ENCODE measurements around the gene OPA3. TPM values are rescaled to one million over a fixed set of nuclear protein-coding genes. Genes with fewer than 3 reads are reported as not detected.

The OPA3 gene
- total RNA-seq, 2 donors from 2014 or later: 9.8 to 11.3 TPM

DNA sequence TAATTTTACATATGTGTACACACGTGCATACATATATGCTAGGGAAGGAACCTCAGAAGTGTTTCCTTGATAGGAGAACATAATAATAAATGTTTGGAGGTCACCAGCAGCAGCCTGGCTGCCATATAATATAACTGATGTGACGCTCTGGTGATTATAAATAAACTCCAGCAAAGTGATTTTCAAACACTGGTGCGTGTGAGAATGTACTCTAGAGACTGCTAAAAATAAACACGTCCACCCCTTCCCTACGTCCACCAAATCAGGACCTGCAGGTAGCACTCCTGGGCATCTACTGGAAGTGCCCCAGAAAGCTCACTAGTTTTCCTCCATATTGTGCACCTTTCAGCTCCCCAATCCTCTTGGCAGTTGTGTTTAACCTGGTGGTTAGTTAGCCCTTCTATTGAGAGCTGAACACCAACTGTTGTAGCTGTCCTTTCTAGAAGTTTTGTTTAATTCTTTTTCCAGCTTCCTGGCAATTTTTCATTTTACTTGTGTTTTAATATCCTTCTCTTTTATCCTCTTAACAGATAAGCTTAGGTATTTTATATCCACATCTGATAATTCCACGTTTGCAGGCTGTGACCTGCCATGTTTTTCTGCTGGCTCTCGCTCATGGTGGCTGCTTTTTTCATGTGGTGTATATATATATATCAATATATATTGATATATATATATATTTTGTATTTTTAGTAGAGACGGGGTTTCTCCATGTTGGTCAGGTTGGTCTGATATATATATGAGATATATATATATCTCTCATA is 13.0 kb downstream of the OPA3 start:
- DNase-seq (ENCODE audit: low spot score): no peak
- intact Hi-C loops (cut with DNase I): no loop called here

DNA sequence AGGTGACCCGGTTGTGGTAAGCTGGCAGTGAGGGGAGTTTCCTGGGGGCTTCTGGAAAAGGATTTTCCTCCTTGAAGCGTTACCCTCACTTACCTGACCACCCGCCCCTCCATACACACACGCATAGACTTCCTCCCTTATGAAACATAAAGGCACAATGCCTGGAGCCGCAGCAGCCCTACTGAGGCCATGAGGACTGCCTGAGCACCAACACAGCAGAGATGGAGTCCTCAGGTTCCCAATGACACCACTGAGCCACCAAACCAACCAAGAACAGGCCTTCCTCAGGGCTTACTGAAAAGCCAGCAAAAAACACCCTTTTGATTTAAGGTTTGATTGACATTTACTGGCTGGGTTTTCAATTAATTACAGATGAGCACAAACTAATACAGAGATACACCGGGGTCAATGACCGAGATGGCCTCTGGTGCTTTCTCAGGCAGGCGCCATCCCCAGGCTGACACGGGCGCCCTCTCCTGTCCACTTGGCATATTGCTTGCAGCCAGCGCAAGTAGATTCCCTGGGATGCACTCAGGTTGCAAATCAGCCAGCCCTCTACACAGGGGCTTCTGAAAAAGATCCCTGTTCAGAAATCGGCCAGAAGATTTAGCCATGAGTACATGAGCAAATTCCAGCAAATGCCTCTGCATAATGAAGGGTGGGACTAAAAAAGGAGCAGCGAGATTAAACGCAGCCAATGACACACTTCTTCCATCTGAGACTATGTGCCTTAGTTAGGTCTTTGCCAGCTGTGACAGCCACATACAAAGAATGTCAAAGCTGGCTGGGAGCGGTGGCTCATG is 14.8 kb downstream of the OPA3 start:
- intact Hi-C loops (cut with DNase I): loop anchor here (2.0 to 10.0 kb wide), 2 partner anchors 55 to 73 kb away; partner anchors contain the start of gene RTN2 (in 1 of the 2)
- peak; percentile 85 for DNase-seq (ENCODE audit: low spot score)

DNA sequence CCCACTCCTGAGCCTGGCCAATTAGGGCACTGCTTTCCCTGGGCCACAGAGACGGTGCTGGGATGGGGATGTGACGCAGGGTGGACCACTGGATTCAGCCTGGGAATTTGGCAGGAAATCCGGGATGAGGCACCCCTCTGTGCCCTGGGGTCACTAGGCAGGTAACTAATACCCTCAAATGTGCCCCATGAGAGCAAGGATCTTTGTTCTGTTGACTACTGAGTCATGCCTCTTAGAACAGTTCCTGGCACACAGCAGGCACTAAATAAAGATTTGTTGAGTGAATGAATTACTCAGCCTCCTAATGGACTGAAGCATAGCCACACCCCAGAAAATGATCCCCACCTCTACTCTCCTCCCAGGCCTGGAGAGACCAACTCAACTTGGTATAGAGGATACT is 15.9 kb downstream of the OPA3 start:
- no peak for DNase-seq (ENCODE audit: low spot score)
- intact Hi-C loops (cut with DNase I): loop anchor here (2.0 to 10.0 kb wide), 2 partner anchors 54 to 72 kb away; partner anchors contain the start of gene RTN2 (in 1 of the 2)

DNA sequence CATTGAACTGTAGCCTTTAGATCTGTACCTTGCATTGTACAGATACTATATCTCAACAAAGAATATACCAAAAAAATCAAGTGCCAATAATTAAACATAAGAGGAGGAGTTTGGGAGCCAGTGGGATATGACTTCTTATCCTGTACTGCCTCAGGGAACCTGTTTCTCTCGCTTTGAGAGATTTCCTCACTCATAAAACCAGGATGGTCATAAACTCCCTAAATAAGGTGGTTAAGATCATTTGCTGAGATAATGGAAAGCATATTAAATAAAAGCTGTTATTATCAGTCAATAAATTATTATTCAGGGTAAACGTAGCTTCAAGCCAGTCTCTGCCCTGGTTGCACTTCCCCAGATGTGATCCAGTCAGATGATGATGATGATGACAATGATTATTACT is 17.0 kb downstream of the OPA3 start:
- DNase-seq (ENCODE audit: low spot score): no peak
- intact Hi-C loops (cut with DNase I): loop anchor here (2.0 to 10.0 kb wide), 2 partner anchors 53 to 71 kb away; partner anchors contain the start of gene RTN2 (in 1 of the 2)

DNA sequence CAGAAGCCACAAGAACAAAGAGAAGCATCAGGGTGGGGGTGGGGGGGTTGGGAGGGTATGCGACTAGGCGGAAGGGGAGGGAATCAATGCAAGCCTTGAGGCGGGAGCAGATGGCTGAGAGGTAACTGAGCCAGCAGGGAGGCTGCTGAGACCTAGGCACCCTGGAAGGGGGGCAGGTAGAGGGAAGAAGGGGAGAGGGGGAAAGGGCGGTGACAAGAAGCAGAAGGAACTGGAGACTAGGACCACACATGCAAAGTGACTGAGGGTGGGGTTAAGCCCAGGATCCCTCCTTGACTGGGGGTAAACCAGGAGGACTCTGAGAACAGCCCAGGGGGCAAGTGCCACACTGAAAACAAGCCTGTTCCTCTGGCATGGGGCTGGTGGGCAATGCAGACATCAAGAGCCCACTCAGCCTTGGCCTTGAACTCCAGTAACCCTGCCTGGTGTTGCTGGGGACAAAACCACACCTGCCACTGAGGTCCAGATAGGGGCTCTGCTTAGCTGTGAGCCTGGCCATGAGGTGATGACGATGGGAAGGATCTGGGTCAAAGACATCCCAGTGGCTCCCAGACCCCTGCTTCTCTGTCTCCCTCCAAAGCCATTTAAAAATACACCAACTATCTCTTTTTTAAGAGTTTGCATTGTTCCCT is 20.3 kb downstream of the OPA3 start:
- DNase-seq (ENCODE audit: low spot score): no peak
- intact Hi-C loops (cut with DNase I): loop anchor here in 1 of 2 donors (10.0 kb wide), 1 partner anchor 49 kb away; no protein-coding TSS in a partner anchor

DNA sequence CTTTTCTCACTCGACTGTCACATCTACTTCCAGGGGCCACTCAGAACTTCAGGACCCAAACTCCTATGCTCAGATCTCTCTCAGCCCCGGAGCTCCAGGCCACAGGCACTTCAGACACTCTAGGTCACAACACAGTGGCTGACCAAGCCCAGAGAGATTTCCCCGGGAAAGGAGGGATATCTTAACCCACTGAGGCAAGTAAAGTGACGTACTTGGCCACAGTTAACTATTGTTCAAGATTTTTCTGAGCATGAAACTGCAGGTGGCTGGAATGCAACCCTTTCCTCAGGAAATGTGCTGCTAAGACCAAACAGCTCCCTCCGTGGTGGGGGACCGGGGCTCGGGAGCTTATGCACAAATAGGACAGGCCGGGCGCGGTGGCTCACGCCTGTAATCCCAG is 23.9 kb downstream of the OPA3 start:
- no peak for DNase-seq (ENCODE audit: low spot score)
- intact Hi-C loops (cut with DNase I): loop anchor here in 1 of 2 donors (10.0 kb wide), 1 partner anchor 46 kb away; no protein-coding TSS in a partner anchor

DNA sequence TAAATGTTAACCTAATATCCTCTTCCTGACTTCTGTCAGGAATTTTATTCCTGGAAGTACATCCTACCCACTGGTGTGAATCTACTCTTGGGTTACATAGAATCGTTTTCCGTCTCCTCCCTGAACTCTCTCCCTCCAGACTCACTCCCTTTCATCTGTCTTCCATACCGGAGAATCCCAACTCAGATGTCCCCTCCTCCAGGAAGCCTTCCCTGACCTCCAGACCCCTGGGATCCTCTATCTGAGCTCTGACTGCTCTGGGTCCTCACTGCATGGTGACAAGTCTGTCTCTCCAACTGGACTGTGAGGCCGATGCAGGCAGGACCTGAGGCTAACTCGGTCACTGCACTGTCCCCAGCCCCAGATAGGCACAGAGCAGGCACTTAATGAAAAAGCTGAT is 24.6 kb downstream of the OPA3 start:
- DNase-seq (ENCODE audit: low spot score): no peak
- intact Hi-C loops (cut with DNase I): loop anchor here in 1 of 2 donors (10.0 kb wide), 1 partner anchor 45 kb away; no protein-coding TSS in a partner anchor

DNA sequence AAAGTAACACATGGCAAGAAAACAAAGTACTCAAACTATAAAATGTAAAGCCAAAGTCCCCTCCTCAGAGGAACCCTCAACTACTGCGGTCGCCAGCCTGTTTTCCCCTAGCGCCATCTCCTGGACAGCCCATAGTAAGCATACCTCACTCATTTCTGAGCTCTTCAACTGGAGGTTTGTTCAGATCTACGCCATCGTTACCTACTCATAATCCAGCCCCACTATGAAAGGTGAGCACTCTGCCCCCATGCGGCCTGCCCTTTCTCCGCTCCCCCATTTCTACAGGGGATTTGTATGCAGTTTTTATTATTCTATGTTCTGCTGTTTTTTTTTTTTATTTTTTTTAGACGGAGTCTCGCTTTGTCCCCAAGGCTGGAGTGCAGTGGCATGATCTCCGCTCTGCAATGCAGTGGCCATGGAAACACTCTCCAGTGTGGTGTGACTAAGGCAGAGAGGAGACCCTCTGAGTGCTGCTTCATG is 26.2 kb downstream of the OPA3 start:
- intact Hi-C loops (cut with DNase I): no loop called here
- DNase-seq (ENCODE audit: low spot score): no peak

DNA sequence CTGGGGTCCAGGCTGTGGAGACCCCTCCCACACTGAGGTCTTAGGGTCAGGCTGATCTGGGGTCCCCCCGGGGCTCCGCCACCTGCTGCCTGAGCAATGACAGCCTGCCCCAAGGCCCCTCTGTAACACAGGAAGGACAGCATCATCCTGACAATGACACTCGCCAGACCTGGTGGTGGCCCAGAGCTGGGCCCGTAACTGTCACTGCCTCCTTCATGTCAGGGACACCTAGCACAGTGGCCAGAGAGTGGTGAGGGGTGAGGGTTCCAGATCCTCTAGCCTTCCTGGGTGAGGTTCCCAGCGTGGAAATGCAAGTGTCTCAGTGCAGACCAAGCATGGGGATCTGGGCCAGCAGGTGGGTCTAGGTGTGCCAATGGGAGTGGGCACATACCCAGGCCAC is 27.8 kb downstream of the OPA3 start:
- no peak for DNase-seq (ENCODE audit: low spot score)
- intact Hi-C loops (cut with DNase I): no loop called here

DNA sequence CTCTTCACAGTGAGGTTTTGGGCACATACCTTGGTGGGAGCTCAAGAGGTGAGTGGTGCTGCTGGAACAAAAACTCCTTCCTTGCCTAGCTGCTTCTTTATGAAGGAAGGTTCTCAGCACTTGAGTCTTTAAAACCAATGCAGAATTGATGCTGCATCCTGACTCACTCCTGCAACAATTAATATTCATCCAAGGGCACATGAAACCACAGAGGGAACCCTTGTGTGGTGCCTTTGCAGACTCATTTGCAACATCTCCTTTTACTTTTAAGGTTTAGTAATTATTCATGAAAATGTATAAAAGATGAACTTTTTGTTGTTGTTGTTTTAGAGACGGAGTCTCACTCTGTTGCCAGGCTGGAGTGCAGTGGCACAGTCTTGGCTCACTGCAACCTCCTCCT is 30.1 kb downstream of the OPA3 start:
- DNase-seq (ENCODE audit: low spot score): no peak
- intact Hi-C loops (cut with DNase I): no loop called here

DNA sequence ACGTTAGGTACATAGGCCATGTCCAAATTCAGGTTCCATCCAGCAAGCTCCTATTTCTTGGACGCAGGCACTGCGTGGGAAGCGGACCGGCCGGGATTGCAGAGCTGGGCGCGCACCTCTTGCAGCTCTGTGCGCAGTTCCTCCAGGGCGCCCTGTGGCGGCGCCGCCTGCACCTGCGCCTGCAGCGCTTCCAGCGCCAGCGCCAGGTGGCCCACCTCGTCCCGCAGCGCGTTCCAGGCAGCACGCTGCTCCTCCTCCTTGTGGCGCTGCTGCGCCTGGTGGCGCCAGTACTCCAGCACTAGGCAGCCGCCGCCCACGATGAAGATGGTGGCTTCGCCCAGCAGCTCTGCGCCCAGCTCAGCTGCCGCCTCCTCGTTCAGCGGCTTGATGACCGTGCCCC is 31.1 kb downstream of the OPA3 start:
- intact Hi-C loops (cut with DNase I): no loop called here
- DNase-seq (ENCODE audit: low spot score): no peak

DNA sequence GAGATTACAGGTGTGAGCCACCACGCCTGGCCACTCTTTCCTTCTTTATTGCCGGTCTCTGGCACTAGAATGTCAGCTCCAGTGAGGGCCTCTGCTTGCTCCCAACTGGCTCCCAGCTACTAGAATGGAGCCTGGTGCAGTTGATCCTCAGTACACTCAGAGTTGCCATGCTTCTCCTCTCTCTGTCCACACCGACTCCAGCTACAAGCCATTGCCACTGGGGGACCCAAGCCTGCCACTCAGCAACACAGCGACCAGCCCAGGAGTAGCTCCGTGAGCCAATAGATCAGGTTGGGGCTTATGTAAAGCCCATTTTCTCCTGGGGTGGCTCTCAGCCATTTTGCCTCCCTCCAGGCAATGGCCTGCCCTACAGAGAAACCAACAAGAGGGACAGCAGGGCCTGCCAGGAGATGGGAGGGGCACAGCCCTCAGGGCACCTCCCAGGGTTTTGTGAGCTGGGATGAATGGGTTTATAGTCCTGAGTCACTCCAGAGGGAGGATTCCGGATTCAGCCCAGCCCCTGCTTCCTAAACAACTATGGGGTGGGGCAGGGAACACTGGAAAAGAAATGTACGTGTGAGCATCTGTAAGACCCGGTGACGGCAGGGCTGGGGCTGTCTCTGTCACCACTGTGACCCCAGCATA is 36.5 kb downstream of the OPA3 start:
- intact Hi-C loops (cut with DNase I): no loop called here
- DNase-seq (ENCODE audit: low spot score): no peak

DNA sequence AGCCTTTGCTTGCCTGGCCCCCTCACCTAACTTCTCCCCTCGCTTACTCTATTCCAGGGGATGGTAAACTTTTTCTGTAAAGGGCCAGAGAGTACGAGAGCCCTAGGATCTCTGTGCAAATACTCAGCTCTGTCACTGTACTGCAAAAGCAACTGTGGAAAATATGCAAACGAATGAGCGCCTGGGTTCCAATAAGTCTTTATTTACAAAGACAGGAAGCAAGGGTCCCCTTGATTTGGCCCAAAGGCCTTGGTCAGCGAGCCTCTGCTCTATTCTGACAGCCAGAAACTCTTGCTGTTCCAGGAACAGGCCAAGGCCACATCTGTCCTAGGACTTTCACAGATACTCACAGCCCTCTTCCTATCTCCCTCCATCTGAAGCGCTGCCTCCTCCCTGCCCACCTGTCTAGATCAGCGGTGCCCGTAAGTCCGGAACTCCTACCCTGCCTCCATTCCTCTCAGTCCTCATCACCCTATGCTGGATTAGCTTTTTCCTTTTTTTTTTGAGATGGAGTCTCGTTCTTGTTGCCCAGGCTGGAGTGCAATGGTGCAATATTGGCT is 37.3 kb downstream of the OPA3 start:
- DNase-seq (ENCODE audit: low spot score): no peak
- intact Hi-C loops (cut with DNase I): no loop called here

DNA sequence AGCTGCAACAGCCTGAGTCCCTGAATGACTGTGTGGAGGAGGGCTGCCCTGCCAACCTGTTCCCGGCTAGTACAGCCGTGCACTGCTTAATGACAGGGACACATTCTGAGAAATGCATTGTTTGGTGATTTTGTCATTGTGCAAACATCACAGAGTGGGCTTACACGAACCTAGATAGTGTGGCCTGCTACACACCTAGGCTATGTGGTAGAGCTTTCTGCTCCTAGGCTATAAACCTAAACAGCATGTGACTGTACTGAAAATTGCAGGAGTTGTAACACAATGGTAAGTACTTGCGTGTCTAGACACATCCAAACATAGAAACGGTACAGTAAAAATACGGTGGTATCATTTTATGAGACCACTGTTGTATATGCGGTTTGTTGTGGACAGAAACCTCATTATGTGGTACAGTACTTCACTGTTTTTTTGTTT is 42.4 kb downstream of the OPA3 start:
- intact Hi-C loops (cut with DNase I): no loop called here
- no peak for DNase-seq (ENCODE audit: low spot score)

DNA sequence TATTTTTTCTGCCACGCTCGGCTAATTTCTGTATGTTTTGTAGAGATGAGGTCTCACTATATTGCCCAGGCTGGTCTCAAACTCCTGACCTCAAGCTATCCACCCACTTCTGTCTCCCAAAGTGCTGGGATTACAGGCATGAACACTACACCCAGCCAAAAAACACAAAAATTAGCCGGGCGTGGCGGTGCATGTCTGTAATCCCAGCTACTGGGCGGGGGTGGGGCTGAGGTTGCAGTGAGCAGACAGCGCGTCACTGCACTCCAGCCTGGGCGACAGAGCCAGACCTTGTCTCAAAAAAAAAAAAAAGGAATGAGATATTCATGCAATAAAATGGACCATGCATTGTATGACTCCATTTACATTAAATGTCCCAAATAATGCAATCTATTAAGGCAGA is 45.1 kb downstream of the OPA3 start:
- DNase-seq (ENCODE audit: low spot score): no peak
- intact Hi-C loops (cut with DNase I): no loop called here

DNA sequence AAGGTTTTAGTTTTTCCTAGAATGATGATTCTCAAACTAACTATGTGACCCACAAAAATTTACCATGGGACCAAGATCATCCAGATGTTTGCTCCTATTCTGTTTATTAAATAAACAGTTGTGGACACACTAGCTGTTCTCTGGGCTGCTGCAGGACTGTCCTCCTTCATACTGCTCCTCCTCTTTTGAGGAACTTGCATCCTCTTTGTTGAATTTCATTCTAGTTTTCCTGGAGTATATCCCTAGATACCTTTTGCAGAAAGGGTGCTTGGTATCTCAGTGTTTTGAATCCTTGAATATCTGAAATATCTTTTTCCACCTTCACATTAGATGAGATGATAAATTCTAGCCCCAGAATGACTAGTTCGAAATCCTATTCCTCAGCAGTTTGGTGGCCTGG is 53.3 kb downstream of the OPA3 start:
- DNase-seq (ENCODE audit: low spot score): no peak
- intact Hi-C loops (cut with DNase I): no loop called here

DNA sequence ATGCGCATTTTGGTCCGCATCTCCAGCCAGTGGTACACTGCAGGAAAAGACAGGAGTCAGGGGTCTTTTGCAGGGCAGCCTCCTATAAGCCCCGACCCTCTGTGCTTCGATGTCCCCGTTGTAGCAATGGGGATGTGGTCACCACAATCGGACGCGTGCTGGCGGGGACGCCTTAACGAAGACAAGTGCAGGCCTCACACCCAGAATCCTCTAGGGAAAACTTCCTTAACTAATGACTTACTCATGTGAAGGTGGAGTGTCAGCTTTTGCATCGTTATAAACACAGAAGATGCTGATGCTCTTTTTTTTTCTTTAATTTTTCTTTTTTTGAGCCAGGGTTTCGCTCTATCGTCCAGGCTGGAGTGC is 55.2 kb downstream of the OPA3 start:
- intact Hi-C loops (cut with DNase I): loop anchor here (10.0 kb wide), 2 partner anchors 115 to 125 kb away; no protein-coding TSS in a partner anchor
- DNase-seq (ENCODE audit: low spot score): no peak

DNA sequence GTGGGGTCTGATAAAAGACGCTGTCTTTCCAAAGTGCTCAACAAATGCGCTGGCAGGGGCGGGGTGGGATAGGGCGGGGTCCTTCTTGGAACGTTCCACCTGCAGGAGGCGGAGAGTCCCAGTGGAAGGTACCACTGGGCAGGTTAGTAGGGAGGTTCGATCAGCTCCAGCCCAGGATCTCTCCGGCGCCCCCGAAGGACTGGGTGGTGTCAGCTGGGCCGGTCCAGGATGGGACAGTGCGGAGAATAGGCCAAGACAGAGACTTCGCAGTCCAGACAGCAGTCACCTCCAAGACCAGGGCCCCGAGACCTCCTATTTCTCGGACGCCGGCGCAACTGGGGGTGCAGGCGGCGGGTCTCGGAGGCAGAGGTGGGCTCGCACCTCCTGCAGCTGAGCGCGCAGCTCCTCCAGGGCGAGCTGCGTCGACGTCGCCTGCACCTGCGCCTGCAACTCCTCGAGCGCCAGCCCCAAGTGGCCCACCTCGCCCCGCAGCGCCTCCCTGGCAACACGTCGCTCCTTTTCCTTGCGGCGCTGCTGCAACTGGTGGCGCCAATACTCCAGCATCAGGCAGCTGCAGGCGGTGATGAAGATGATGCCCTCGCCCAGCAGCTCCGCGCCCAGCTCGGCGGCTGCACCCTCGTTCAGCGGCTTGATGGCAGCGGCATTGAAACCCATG is 55.7 kb downstream of the OPA3 start:
- intact Hi-C loops (cut with DNase I): loop anchor here (10.0 kb wide), 2 partner anchors 116 to 126 kb away; no protein-coding TSS in a partner anchor
- no peak for DNase-seq (ENCODE audit: low spot score)
